NCI-H2029 (cell line): ENCODE results near the gene VWDE.
"Not testable (repeated sequence)": the region's sequence is repeated elsewhere in the genome, so short reads cannot be mapped to it uniquely, and the experiment has no call there.

Experiments
- DNase-seq: peaks from one replicate; lab custom pipeline; 2025; lab: John Stamatoyannopoulos, UW

VWDE gene

DNA sequence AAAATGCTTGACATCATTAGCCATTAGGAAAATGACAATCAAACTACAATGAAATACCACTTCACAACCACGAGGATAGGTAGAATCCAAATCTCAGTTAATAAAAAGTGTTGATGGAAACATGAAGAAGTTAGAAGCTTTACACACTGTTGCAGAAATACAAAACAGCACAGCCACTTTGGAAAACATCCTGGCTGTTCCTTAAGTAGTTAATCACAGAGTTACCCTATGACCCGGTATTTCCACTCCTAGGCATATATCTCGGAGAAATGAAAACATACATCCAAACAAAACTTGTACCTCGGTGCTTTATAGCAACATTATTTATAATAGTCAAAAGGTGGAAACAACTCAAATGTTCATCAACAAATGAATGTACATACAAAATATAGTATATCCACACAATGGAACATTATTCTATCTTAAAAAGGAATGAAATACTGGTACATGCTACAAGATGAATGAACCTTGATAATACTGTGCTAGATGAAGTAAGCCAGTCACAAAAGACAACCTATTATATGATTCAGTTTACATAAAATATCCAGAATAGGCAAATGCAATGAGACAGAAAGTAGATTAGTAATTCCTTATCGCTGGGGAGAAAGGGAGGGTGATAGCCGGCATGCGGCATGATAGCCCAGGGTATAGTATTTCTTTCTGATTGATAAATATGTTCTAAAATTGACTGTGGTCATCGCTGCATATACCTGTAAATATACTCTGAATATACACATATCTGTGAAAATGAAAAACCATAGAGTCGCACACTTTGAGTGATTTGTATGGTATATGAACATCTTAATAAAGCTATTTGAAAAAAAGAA, 1.9 kb downstream of the VWDE start:
- DNase-seq = no peak

DNA sequence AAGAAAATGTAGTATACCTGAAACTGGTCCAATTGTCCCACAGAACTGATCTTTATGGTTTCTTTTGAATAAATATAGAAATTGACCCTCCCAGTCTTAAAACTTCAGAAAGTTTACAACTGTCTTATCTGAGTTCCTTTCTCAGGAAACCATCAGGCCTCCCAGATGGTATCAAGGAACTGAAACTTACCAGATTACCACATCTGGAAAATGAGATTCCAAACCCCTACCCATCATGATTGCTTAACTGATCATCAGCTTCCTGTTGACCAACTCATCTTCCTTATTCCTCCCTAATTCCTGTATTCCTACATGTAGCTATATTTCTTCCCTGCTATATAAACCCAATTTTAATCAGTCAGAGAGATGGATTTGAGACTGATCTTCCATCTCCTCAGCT, 5.5 kb downstream of the VWDE start:
- no peak for DNase-seq

DNA sequence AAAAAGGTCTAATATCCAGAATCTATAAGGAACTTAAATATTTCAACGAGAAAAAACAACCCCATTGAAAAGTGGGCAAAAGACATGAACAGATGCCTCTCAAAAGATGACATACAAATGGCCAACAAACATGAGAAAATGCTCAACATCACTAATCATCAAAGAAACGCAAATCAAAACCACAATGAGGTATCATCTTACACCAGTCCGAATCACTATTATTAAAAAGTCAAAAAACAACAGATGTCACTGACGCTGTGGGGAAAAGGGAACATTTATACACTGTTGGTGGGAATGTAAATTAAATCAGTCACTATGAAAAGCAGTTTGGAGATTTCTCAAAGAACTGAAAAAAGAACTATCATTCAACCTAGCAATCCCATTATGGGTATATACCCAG, 6.0 kb downstream of the VWDE start:
- no peak for DNase-seq

DNA sequence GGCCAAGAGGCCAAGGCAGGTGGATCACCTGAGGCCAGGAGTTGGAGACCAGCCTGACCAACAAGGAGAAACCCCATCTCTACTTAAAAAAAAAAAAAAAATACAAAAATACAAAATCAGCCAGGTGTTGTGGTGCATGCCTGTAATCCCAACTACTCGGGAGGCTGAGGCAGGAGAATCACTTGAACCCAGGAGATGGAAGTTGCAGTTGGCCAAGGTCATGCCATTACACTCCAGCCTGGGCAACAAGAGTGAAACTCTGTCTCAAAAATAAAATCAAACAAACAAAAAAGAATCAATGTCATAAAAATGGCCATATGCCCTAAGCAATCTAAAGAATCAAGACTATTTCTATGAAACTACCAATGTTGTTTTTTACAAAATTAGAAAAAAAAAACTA, 7.0 kb downstream of the VWDE start:
- DNase-seq = not testable (repeated sequence)

DNA sequence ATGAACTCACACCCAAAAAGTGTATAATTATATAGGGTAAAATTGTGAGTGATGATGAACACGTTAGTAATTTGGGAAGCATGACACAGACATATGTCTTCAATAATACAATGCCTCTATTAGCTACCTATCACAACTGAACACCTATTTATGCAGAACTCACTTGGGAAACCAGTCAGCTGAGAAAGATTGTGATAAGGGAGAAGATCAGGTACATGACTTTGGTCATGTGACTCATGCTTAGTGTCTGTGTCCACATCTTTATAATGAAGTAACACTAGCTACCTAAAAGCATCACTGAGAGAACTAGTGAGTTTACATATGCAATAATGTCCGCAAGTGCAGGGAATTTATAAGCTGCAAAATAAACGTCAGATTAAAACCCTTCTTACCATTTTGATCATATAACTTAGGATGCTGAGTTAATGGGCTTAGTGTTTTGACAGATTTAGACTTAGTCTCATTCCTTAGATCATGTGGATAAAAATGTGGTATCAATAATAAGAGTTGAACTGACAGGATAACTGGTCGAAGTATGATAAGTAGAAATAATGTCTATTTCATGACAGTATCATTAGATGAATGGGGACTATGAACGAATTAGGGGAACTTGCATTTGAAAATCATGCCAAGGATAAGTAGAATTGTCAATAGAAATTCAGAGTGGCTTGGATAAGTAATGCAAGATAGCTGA, 11.6 kb downstream of the VWDE start:
- no peak for DNase-seq

DNA sequence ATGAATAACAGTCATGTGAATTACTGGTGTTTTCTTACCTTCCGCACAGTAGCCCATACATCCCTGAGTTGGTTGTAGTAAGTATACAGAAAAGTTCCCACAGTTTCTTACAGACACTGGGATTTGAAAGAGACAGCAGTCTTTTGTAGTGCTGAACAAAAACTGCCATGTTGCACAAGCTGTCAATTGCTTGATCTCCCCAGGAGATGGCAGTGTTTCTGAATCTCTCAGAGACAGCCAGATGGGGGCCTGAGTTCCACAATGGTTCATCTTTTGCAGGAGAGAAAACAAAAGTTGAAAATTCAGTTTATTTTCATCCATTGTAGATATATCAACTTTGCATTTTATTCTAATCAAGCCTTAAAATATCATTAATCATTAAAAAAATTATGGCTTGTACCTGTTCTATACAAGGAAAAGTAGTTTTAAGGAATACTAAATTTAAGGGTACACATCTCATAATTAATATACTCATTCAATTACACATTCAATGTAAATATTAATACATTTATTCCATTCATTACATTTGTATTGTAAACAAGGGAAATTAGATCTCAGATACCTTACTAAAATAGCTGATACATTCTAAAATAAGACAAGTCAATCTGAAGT, 14.5 kb downstream of the VWDE start:
- DNase-seq = peak; percentile 78

DNA sequence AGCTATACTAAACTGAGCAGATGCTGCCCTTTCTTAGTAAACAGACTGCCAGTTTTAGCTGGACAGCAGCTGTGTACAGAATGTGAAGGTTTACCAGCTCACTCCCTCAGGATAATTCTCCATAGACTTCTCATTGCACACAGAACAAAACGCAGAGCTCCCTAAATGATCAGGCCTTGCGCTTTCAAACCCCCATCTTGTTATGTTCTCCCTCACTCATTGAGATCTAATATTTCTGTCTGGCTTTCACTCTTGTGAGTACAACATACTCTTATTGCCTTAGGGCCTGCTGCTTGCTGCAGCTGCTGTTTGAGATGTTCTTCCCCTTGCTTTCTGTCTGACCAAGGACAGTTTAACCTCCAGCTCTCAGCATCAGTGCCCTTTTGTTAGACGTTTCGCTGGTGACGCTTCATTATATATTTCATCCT, 17.3 kb downstream of the VWDE start:
- DNase-seq = peak; percentile 44

DNA sequence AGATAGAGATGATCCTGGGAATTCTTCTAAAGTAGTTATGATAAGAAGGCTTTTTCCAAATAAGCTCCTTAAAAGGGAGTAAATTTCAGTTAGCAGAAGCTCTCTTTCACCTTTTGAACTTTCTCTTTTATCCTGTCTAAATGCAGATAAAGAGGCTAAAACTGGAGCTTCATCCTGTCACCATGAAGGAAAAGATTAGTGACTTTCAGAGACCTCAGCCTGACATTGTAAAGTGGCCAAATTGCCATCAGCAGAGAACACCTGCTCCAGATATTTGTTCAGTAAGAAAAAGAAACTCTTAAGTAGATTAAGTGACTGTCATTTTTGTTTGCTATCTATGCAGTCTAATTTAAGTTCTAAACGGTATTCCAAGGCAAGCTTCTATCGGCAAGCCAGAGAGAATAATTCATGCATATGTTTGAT, 18.3 kb downstream of the VWDE start:
- DNase-seq = peak; percentile 27

DNA sequence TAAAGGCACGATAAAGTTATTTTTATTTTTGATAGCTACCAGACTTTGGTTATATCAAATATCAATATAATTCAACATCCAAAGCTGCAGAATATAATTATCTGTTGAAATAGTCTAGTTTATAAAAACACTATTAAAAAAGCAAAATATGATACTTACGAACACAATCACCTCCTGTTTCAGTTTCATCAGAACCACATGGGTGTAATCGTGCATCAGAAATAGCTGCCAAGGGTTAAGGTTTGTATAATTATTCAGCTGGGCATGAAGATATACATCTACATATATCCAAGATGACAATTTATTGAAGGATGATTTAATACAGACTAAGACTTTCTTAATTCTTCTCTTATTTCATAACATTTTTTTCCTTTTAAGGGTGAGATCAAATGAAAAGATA, 20.3 kb downstream of the VWDE start:
- DNase-seq = no peak

DNA sequence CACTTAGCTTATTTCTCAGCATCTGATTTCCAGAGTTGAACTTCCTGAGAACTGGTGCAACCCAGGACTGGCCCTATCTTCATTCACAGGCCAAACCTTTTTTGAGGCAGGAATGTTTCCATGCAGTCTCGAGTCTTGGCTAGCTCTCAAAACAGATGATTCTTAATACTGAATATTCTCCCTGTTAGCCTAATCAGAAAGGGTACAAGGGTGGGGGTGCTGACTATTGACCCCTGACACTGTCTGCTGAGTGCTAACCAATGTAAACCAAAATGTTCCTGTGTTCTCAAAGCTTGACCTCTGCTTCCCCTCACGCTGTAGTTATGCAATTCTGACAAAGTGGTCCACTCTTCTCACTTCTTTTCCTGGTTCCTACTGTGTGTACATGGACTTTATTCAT, 25.3 kb downstream of the VWDE start:
- DNase-seq = no peak

DNA sequence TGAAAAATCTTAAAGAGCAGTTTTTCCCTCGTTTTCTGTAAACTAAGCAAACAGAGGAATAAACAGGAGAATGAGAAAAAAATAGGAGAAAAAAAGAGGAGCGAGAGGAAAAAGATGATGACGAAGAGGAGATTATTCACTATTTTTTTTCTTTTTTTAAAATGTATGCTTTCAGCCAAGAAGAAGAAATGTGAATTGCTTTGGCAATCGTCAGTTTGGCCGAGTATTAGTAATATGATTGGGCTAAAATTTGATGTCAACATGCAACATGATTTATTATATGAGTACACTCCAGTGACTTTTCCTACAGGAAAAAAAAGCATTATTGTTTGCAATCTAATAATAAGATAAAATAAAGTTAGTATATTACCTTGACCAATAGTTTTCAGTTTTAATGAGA, 26.3 kb downstream of the VWDE start:
- DNase-seq = no peak

DNA sequence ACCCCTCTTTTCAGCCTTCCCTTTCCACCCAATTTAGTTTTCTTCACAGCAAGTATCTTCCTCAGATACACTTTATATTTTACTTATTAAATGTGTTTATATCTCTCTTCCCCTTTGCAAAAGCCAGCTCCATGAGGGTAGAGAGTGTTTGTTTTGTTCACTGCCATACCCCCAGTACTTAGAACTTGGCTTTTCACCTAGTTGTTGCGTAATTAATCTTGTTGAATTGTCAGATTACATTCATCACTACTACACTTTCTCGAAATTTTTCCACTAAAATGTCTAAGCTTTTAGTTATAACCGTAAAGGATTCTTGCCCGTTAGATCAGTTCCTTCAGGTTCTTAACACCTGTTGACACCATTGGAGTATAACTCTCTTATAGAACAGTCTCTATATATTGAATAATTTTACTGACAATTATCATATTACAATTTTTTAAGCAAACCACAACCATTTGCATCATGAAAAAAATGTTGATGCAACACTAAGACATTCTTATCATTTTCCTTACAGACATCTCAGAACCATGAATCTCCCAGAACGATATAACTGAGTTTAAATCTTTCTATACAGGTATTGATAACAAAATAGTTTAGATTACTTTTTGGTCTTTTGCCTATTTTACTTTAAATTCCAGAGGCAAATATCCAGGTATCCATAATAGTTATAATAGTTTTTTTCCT, 29.9 kb downstream of the VWDE start:
- no peak for DNase-seq

DNA sequence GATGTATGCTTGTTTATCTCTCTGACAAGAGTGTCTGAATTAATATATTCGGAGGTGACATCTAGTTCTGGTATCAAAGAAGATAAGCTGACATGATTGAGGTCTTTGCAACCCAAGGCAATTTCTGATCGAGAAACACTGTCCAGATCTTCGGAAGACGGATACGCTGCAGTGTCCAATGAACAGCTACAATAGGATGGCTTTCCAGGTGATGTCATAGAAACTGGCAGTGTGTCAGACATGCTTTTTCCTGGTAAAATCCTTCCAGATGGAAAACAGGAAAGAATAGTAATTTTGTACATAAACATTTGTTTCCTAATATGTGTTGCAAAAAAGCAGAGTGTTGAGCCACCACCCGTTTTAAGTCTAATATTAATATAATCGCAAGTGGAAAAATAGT, 33.4 kb downstream of the VWDE start:
- DNase-seq = no peak

DNA sequence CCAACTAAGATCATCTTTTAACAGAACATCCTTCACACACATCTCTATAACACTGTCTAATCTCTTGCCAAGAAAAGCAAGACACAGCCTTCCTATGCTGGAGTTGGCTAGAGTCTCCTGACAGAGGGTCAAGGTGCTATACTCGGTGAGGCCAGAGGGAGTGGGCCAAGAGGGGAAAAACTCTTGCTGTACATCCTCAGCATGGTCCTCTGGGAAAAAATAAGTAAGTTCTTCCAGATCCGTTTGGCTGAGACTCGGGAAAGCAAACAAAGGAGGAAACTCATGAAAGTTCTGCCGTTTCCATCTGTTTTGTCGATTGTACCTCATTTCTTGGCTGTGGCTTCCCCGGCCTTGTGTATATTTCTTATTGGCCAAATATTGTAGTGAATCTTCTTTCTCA, 33.9 kb downstream of the VWDE start:
- DNase-seq = no peak

DNA sequence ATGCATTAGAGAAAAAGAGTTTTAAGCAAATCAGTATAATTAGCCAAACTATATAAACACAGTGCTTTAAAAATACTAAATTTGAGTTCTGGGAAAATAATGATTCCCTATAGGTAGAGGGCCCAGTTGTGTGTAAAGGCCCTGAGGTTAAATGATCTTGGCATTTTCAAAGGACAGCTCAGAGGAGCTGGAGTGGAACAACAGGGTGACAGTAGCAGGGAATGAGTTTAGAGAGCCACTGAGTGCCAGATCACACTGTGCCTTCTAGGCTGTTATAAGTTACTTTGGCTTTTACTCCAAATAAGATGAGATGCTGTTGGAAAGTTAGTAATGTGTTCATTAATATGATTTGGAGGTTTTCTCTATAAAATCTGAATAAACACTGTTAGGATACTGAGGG, 34.6 kb downstream of the VWDE start:
- DNase-seq = no peak

DNA sequence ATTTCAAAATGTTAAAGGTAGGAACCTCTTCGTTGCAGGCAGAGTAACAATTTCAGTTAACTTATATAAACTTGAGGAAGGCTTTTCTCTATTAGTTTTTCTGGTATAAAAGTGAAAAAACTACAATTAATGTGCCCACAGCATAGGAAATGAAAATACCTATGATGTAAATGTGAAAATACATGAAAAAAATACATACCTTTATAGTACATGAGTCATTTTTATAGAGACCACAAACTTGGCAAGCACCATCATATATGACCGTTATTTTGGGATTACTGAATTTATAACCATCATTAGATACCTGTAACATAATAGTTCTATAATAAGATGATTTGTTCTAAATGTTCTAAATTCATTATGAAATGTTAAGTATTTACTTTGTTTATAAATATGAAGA, 42.7 kb downstream of the VWDE start:
- no peak for DNase-seq

DNA sequence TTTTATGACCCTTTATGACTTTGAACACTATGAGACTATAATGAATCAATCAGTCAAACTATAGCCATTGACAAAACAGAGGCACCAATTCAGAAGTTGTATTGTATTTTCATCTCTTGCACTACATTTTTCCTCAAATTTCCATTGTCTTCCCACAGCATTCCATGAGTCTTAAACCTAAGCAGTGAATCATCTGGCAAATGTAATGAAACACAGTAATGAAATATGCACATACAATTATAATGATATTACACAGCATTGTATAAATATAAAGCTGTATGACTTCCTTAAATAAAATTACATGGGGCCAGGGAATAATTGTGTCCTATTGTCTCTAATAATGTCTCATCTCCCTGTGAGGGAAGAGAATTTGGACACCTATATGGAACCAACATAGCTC, 45.0 kb downstream of the VWDE start:
- DNase-seq = no peak

DNA sequence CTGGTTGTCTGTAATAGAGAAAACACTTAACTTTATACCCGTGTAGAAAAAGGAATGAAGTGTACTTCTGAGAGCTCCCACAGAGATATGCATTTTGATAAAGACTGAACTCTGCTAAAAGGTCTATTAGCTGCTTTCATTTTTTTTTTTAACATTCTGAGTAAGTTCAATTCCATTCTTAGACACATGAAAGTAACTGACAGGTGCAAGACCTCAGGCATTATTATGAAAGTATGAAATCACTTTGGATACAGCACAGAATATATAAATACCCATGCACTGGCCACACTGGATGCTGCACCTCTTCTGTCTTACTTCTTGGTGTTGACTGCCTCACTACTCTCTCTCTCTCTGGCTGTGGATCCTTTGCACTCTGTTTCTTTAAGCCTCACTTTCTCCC, 46.2 kb downstream of the VWDE start:
- no peak for DNase-seq

DNA sequence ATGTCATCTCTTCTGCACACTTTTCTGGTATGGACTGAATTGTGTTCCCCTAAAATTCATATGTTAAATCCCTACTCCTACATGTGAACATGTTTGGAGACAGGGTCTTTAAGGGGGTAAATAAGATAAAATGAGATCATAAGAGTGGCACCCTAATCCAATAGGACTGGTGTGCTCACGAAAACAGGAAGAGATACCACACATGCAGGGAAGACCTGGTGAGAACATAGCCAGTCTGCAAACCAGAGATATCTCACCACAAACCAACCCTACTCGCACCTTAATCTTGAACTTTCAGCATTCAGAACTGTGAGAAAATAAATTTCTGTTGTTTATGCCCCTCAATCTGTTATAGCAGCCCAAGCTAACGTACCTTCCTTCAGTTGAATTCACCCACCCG, 51.8 kb downstream of the VWDE start:
- no peak for DNase-seq

DNA sequence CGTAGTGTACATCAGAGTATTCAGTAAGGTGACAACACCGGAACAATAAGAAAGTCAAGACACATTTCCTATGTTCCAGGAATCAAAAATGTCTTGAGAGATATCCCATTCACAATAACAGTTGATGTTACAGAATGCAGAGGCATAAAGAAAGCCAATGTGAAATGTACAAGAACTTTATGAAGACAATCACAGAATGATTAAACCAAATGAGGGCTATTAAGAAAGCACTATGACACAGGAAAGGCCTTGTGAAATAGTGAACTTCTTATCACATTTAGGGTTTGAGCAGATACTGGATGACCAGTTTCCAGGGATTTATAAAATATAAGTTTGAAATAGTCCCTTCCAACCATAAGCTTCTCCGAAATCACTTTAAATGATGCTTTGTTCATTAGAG, 52.7 kb downstream of the VWDE start:
- DNase-seq = no peak

DNA sequence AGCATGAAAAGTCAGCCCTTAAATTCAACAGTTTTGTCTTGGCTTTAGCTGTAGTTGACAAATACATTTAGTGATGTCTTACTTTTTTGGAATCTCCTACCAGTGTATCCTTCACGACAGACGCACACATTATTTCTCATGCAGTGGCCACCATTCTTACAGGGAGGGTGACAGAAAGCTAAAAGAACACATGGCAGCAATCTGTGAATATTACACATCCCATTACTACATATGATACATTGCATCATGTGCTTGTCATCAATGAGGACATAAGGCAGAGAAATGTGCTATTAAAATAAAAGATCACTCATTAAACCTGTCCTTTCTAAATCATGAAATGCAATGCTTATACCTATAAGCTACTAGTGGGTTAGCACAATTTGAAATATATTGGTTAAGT, 66.6 kb downstream of the VWDE start:
- no peak for DNase-seq

DNA sequence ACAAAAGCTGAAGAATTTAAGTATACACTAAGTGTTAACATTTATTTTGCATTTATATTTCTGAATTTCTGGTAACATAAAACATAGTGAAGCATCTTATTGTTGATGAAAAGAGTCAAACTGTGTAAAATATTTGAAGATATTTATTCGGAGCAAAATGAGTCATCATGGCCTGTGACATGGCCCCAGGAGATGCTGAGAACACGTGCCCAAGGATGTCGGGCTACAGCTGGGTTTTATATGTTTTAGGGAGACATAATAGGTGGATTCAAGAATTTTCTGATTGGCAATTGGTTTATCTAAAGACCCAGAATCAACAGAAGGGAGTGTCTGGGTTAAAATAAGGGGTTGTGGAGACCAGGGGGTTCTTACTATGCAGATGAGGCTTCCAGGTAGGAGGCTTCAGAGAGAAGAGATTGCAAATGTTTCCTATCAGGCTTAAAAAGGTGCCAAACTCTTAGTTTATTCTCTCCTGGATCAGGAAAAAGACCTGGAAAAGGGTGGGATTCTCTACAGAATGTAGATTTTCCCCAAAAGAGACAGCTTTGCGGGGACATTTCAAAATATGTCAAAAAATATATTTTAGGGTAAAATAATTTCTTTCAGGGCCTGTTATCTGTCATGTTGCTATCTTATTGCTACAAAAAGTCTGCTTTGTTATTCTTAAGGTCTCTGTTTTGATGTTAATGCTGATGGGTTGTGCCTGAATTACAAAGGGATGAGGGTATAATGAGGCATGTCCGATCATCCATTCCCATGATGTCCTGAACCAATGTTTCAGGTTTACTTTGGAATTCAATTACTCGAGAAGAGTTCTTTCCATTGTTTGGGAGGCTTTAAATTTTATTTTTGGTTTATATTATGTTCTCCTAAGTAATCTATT, 74.5 kb downstream of the VWDE start:
- DNase-seq = no peak
